SU-DHL-6 (cell line): ENCODE measurements around the gene VAMP4.

Experiments used
- EZH2phosphoT487 ChIP-seq: fragments of 200-600 bp; sonication (generic), shearing (Covaris generic); conservative IDR thresholded peaks from 2 replicates; pipeline ENCODE4 v1.6.1; 2018; ENCODE audit warnings: mild to moderate bottlenecking, antibody characterized with exemption, low read length, moderate library complexity, mixed read lengths
- TF ChIP-seq, protein P1 (sequence below): fragments of 200-600 bp; sonication (generic); IDR thresholded peaks from one replicate; pipeline ENCODE4 v1.5.1; 2017; ENCODE audit warnings: antibody characterized with exemption, mild to moderate bottlenecking, low read length, moderate library complexity; ENCODE audit not compliant: insufficient read depth, poor library complexity, severe bottlenecking

DNA sequence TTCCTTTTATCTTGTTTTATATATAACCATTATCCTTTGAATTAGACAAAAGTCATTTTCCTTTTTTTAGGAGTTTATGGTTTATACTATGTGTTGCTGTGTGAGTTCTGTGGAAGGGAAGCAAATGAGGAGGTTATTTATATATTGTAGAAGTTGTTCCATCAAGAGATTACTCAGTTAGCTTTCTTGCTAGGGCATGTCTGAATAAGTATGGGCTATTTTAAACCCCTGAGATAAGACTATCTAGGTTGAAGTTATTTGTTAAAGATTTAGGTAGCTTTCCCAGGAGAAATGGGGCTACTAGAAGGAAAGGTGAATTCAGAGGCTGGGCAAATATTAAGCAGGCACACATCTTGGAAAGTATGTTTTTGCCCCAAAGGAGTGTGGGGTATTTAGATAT lies 16.1 kb upstream of the VAMP4 start:
- no peak for TF ChIP-seq EZH2phosphoT487
- TF ChIP-seq, protein P1, sequence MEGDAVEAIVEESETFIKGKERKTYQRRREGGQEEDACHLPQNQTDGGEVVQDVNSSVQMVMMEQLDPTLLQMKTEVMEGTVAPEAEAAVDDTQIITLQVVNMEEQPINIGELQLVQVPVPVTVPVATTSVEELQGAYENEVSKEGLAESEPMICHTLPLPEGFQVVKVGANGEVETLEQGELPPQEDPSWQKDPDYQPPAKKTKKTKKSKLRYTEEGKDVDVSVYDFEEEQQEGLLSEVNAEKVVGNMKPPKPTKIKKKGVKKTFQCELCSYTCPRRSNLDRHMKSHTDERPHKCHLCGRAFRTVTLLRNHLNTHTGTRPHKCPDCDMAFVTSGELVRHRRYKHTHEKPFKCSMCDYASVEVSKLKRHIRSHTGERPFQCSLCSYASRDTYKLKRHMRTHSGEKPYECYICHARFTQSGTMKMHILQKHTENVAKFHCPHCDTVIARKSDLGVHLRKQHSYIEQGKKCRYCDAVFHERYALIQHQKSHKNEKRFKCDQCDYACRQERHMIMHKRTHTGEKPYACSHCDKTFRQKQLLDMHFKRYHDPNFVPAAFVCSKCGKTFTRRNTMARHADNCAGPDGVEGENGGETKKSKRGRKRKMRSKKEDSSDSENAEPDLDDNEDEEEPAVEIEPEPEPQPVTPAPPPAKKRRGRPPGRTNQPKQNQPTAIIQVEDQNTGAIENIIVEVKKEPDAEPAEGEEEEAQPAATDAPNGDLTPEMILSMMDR: no peak
